SU-DHL-6 (cell line): Measurements from ENCODE around the gene BTG4.

Experiments used
- EZH2phosphoT487 ChIP-seq: fragments of 200-600 bp; sonication (generic), shearing (Covaris generic); conservative IDR thresholded peaks from 2 replicates; pipeline ENCODE4 v1.6.1; 2018; ENCODE audit warnings: mild to moderate bottlenecking, antibody characterized with exemption, low read length, moderate library complexity, mixed read lengths
- TF ChIP-seq, protein P1 (sequence below): fragments of 200-600 bp; sonication (generic); IDR thresholded peaks from one replicate; pipeline ENCODE4 v1.5.1; 2017; ENCODE audit warnings: antibody characterized with exemption, mild to moderate bottlenecking, low read length, moderate library complexity; ENCODE audit not compliant: insufficient read depth, poor library complexity, severe bottlenecking

DNA sequence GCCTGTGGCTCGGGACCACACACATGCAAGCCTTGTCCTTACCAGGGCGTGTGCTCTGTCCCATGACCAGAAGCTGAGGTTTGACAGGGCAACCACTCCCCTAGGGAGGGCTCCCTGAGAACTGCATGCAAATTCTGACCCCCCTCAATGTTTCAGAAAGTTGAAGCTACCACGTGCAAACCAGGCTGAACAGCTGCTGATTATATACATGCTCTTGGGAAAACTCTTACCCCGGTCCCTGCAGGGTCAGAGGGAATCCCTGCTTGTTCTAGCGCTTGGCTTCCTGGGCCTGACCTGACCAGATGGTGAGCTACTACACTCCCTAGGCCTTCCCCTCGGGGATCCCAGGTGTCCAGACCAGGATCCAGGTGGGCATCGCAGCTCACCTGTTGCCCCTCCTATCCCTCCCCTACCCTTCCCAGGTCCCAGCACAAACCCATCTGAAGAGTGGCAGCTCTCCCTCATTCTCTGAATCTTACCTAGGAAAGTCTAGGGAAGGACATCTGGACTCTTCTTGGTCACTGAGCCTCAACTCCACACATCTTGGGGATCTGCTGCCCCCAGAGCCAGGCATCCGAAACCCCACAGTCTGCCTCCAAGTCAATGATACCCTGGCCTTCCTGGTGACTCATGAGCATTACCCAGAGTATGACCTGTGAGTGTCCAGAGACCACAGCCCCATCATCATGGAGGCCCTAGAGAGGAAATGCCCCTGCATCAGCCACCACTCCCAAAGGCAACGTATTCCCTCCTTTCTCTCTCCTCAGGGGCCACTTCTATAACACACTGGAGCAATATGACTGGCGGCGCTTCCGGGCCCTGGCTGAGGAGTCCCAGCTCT lies 61.5 kb downstream of the BTG4 start:
- TF ChIP-seq, protein P1, sequence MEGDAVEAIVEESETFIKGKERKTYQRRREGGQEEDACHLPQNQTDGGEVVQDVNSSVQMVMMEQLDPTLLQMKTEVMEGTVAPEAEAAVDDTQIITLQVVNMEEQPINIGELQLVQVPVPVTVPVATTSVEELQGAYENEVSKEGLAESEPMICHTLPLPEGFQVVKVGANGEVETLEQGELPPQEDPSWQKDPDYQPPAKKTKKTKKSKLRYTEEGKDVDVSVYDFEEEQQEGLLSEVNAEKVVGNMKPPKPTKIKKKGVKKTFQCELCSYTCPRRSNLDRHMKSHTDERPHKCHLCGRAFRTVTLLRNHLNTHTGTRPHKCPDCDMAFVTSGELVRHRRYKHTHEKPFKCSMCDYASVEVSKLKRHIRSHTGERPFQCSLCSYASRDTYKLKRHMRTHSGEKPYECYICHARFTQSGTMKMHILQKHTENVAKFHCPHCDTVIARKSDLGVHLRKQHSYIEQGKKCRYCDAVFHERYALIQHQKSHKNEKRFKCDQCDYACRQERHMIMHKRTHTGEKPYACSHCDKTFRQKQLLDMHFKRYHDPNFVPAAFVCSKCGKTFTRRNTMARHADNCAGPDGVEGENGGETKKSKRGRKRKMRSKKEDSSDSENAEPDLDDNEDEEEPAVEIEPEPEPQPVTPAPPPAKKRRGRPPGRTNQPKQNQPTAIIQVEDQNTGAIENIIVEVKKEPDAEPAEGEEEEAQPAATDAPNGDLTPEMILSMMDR = no peak
- TF ChIP-seq EZH2phosphoT487 = no peak
